BE2C (cell line): ENCODE results near the gene TFCP2L1.
"Not testable (repeated sequence)": the region's sequence is repeated elsewhere in the genome, so short reads cannot be mapped to it uniquely, and the experiment has no call there.

Source experiments
- DNase-seq: peaks from one replicate; pipeline ENCODE4 v3.0.0-alpha.2; 2020
- H3K27me3 ChIP-seq: fragments of 250-450 bp; sonication (Bioruptor Pico); 2 replicates; pipeline ENCODE4 v1.5.1; 2020; ENCODE audit warnings: mild to moderate bottlenecking
- H3K36me3 ChIP-seq: fragments of 250-450 bp; sonication (Bioruptor Pico); 2 replicates; pipeline ENCODE4 v1.5.1; 2020; ENCODE audit warnings: mild to moderate bottlenecking
- H3K4me1 ChIP-seq: fragments of 250-450 bp; sonication (Bioruptor Pico); 2 replicates; pipeline ENCODE4 v1.5.1; 2020
- H3K4me3 ChIP-seq: 2 replicates; pipeline ENCODE4 v1.5.1; 2011; ENCODE audit warnings: low read depth, low read length
- H3K9me3 ChIP-seq: fragments of 250-450 bp; sonication (Bioruptor Pico); 2 replicates; pipeline ENCODE4 v1.5.1; 2020
- TF ChIP-seq, protein P1 (sequence below): IDR thresholded peaks from 2 replicates; pipeline ENCODE4 v1.5.1; 2012; ENCODE audit warnings: mild to moderate bottlenecking, low read depth, low read length

The TFCP2L1 gene

DNA sequence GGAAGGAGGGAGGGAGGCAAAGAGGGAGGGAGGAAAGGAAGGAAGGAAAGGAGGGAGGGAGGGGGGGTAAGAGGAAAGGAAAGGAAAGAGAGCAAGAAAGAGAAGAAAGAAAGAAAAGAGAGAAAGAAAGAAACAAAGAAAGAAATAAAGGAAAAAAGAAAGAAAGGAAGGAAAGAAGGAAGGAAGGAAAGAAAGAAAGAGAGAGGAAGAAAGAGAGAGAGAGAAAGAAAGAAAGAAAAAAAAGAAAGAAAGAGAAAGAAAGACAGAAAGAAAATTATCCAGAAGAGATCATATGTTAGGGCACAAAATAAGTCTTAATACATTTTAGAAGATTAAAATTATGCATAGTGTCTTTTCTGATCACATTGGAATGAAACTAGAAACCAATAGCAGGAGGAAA lies 24.3 kb upstream of the TFCP2L1 start:
- DNase-seq, result no peak
- TF ChIP-seq, protein P1, sequence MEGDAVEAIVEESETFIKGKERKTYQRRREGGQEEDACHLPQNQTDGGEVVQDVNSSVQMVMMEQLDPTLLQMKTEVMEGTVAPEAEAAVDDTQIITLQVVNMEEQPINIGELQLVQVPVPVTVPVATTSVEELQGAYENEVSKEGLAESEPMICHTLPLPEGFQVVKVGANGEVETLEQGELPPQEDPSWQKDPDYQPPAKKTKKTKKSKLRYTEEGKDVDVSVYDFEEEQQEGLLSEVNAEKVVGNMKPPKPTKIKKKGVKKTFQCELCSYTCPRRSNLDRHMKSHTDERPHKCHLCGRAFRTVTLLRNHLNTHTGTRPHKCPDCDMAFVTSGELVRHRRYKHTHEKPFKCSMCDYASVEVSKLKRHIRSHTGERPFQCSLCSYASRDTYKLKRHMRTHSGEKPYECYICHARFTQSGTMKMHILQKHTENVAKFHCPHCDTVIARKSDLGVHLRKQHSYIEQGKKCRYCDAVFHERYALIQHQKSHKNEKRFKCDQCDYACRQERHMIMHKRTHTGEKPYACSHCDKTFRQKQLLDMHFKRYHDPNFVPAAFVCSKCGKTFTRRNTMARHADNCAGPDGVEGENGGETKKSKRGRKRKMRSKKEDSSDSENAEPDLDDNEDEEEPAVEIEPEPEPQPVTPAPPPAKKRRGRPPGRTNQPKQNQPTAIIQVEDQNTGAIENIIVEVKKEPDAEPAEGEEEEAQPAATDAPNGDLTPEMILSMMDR, result no peak
- H3K4me3 ChIP-seq, result no peak overlapping the region
- H3K27me3 ChIP-seq, result no peaks in the 10 kb centered on the region
- no peaks in the 10 kb centered on the region for H3K9me3 ChIP-seq
- H3K36me3 ChIP-seq, result no peaks in the 10 kb centered on the region
- no peaks in the 10 kb centered on the region for H3K4me1 ChIP-seq

DNA sequence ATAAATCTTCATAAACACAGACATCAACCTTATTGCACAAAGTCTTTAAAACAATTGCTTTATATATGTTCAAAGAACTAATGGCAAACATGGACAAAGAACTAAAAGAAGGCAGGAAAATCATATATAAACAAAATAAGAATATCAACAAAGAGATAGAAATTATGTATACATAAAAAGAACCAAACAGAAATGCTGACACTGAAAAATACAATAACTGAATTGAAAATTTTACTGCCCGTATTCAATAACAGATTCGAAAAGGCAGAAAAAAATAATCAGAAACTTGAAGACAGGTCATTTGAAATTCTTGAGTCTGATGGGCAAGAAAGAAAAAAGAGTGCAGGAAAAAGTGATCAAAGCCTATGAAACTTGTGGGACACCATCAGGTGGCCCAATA lies 22.0 kb upstream of the TFCP2L1 start:
- H3K27me3 ChIP-seq, result no peaks in the 10 kb centered on the region
- H3K36me3 ChIP-seq, result no peaks in the 10 kb centered on the region
- H3K4me1 ChIP-seq, result no peaks in the 10 kb centered on the region
- no peak for DNase-seq
- TF ChIP-seq, protein P1, result no peak
- H3K9me3 ChIP-seq, result no peaks in the 10 kb centered on the region
- H3K4me3 ChIP-seq, result no peak overlapping the region

DNA sequence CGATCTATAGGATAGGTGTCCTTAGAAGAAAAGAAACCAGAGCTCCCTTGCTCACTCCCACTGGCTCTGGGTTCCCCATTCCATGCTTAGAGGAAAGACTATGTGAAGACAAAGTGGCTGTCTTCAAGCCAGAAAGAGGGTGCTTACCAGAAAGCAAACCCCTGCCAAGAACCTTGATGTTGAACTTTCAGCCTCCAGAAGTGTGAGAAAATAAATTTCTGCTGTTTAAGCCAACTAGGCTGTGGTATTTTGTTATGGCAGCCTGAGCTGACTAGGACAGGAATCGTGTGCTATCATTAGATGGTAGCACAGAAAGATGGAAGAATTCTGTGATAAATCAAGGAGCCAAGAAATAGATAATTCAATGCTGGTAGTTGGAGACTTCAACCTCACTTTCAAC lies 19.9 kb upstream of the TFCP2L1 start:
- DNase-seq, result no peak
- Histone ChIP-seq H3K4me1 (no peaks in the 10 kb centered on the region), H3K9me3 (no peaks in the 10 kb centered on the region), H3K27me3 (no peaks in the 10 kb centered on the region), H3K36me3 (no peaks in the 10 kb centered on the region), H3K4me3 (no peak overlapping the region)
- TF ChIP-seq, protein P1, result no peak

DNA sequence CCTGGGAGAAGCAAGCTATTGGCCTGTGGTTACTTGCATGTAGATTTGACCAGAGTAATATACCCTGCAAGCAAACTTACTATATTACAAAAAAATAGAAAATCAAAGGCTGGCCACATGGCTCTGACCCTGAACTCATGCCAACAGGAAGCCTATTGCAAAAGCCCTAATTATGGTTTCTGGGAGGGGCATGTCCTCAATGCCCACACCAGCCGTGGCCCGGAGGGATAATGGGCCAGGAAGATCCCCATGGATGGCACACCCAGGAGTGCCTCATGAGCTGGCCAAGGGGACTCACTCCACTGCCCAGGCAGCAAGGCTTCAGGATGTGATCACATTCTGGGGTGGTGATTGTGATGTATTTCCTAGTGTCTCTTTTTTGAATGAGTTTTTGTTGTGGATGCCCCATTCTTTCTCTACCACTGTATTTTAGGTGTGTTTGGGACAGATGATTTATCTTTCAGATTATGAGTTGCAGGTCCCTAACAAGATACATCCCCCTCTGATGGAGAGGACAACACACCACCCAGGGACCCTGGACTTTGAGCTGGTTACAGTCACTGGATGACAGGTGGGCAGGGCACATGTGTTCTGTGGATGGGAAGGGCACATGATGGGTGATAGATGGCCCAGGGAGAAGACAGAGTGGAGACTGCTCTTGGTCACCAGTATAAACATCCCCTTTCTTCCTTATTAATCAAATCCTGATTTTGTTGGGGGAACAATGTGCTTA lies 18.7 kb upstream of the TFCP2L1 start:
- Histone ChIP-seq H3K4me3 (no peak overlapping the region), H3K36me3 (no peaks in the 10 kb centered on the region), H3K9me3 (no peaks in the 10 kb centered on the region), H3K27me3 (no peaks in the 10 kb centered on the region), H3K4me1 (no peaks in the 10 kb centered on the region)
- DNase-seq, result no peak
- TF ChIP-seq, protein P1, result no peak

DNA sequence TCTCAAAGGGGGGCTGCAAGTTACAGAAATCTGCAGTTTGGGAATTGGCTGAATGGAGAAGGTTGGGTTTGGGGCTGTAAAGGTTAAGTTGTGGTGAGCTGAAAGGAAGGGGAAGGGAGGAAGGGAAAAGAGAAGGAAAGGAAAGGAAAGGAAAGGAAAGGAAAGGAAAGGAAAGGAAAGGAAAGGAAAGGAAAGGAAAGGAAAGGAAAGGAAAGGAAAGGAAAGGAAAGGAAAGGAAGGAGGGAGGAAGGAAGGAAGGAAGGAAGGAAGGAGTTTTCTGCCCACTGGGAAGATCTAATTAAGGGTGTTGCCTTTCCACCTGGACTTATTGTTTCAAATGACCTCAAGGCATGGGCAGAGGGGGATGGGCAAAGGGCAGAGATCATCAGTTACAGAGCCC lies 16.2 kb upstream of the TFCP2L1 start:
- not testable (repeated sequence) for H3K4me1 ChIP-seq, DNase-seq

DNA sequence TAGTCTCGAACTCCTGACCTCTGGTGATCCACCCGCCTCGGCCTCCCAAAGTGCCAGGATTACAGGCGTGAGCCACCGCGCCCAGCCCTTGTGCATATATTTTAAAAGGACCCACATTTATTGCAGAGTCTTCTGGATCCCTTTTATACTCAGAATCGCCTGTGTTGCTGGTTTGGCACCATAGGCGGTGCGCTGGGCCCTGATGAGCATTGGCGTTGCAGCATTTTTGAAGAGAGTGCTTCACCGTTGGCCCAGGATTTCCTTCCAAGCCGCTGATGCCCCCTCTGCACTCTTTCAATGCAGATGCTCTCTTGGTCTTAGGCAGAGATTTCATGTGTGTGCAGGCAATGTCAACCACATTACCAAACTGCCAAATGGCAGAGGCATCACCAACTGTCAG lies 13.5 kb upstream of the TFCP2L1 start:
- no peak for DNase-seq

More for the DNA sequence above, 16.2 kb upstream of the TFCP2L1 start:
- not testable (repeated sequence) for H3K9me3 ChIP-seq, H3K4me3 ChIP-seq, H3K27me3 ChIP-seq, H3K36me3 ChIP-seq

DNA sequence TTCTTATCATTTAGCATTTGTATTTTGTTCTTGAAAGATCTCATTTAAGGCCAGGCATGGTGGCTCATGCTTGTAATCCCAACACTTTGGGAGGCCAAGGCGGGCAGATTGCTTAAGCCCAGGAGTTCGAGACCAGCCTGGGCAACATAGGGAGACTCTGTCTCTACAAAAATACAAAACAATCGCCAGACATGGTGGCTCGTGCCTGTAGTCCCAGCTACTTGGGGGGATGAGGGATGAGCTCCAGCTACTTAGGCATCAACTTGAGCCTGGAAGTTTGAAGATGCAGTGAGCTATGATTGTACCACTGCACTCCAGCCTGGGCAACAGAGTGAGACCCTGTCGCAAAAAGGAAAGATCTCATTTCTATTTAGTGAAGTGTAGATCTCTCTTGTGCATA lies 12.9 kb upstream of the TFCP2L1 start:
- H3K27me3 ChIP-seq, DNase-seq, H3K36me3 ChIP-seq, H3K4me3 ChIP-seq, H3K4me1 ChIP-seq, H3K9me3 ChIP-seq: not testable (repeated sequence)

More for the DNA sequence above, 13.5 kb upstream of the TFCP2L1 start:
- TF ChIP-seq, protein P1, result no peak
- H3K9me3 ChIP-seq, result no peaks in the 10 kb centered on the region
- H3K4me1 ChIP-seq, result no peaks in the 10 kb centered on the region
- no peaks in the 10 kb centered on the region for H3K36me3 ChIP-seq
- no peak overlapping the region for H3K4me3 ChIP-seq
- H3K27me3 ChIP-seq, result no peaks in the 10 kb centered on the region
